ENCODE data around the gene GAREM1. TPM values are rescaled to one million over a fixed set of nuclear protein-coding genes. Genes with fewer than 3 reads are reported as not detected.

The GAREM1 gene
- total RNA-seq, 1 experiment from 2014 or later, result 0.41 TPM

- DNase-seq (ENCODE audit: low read depth), result no peak
- in situ Hi-C loops (cut with HindIII; ENCODE audit: low pct_unique_long_range_greater_than_20kb, low sequenced_read_pairs), result no loop called here
Observed at GRCh38 chr18:32435631-32436500, 34.8 kb downstream of the GAREM1 start.

GRCh38 chr18:32431753-32432152 lies 38.9 kb downstream of the GAREM1 start:
- DNase-seq (ENCODE audit: low read depth), result no peak
- in situ Hi-C loops (cut with HindIII; ENCODE audit: low pct_unique_long_range_greater_than_20kb, low sequenced_read_pairs), result no loop called here

- DNase-seq (ENCODE audit: low read depth), result no peak
- in situ Hi-C loops (cut with HindIII; ENCODE audit: low pct_unique_long_range_greater_than_20kb, low sequenced_read_pairs), result no loop called here
Observed at GRCh38 chr18:32429402-32429801, 41.3 kb downstream of the GAREM1 start.

GRCh38 chr18:32427084-32427900 lies 43.4 kb downstream of the GAREM1 start:
- no peak for DNase-seq (ENCODE audit: low read depth)
- in situ Hi-C loops (cut with HindIII; ENCODE audit: low pct_unique_long_range_greater_than_20kb, low sequenced_read_pairs), result no loop called here

GRCh38 chr18:32425466-32425865 lies 45.2 kb downstream of the GAREM1 start:
- DNase-seq (ENCODE audit: low read depth), result no peak
- in situ Hi-C loops (cut with HindIII; ENCODE audit: low pct_unique_long_range_greater_than_20kb, low sequenced_read_pairs), result no loop called here

GRCh38 chr18:32424696-32425095 lies 46.0 kb downstream of the GAREM1 start:
- in situ Hi-C loops (cut with HindIII; ENCODE audit: low pct_unique_long_range_greater_than_20kb, low sequenced_read_pairs), result no loop called here
- no peak for DNase-seq (ENCODE audit: low read depth)

- in situ Hi-C loops (cut with HindIII; ENCODE audit: low pct_unique_long_range_greater_than_20kb, low sequenced_read_pairs), result no loop called here
- DNase-seq (ENCODE audit: low read depth), result no peak
Observed at GRCh38 chr18:32422978-32423740, 47.5 kb downstream of the GAREM1 start.

- DNase-seq (ENCODE audit: low read depth), result no peak
- in situ Hi-C loops (cut with HindIII; ENCODE audit: low pct_unique_long_range_greater_than_20kb, low sequenced_read_pairs), result no loop called here
Observed at GRCh38 chr18:32422201-32422600, 48.5 kb downstream of the GAREM1 start.

GRCh38 chr18:32420084-32420750 lies 50.5 kb downstream of the GAREM1 start:
- no peak for DNase-seq (ENCODE audit: low read depth)
- in situ Hi-C loops (cut with HindIII; ENCODE audit: low pct_unique_long_range_greater_than_20kb, low sequenced_read_pairs), result no loop called here

GRCh38 chr18:32418148-32418547 lies 52.5 kb downstream of the GAREM1 start:
- in situ Hi-C loops (cut with HindIII; ENCODE audit: low pct_unique_long_range_greater_than_20kb, low sequenced_read_pairs), result no loop called here
- DNase-seq (ENCODE audit: low read depth), result no peak

GRCh38 chr18:32405588-32405987 lies 65.1 kb downstream of the GAREM1 start:
- in situ Hi-C loops (cut with HindIII; ENCODE audit: low pct_unique_long_range_greater_than_20kb, low sequenced_read_pairs), result no loop called here
- no peak for DNase-seq (ENCODE audit: low read depth)

GRCh38 chr18:32401621-32402020 lies 69.1 kb downstream of the GAREM1 start:
- in situ Hi-C loops (cut with HindIII; ENCODE audit: low pct_unique_long_range_greater_than_20kb, low sequenced_read_pairs), result no loop called here
- DNase-seq (ENCODE audit: low read depth), result no peak

GRCh38 chr18:32393407-32393806 lies 77.3 kb downstream of the GAREM1 start:
- DNase-seq (ENCODE audit: low read depth), result no peak
- in situ Hi-C loops (cut with HindIII; ENCODE audit: low pct_unique_long_range_greater_than_20kb, low sequenced_read_pairs), result no loop called here

GRCh38 chr18:32391126-32391525 lies 79.6 kb downstream of the GAREM1 start:
- no peak for DNase-seq (ENCODE audit: low read depth)
- in situ Hi-C loops (cut with HindIII; ENCODE audit: low pct_unique_long_range_greater_than_20kb, low sequenced_read_pairs), result no loop called here

GRCh38 chr18:32389858-32390257 lies 80.8 kb downstream of the GAREM1 start:
- in situ Hi-C loops (cut with HindIII; ENCODE audit: low pct_unique_long_range_greater_than_20kb, low sequenced_read_pairs), result no loop called here
- DNase-seq (ENCODE audit: low read depth), result no peak

GRCh38 chr18:32389191-32389590 lies 81.5 kb downstream of the GAREM1 start:
- DNase-seq (ENCODE audit: low read depth), result no peak
- in situ Hi-C loops (cut with HindIII; ENCODE audit: low pct_unique_long_range_greater_than_20kb, low sequenced_read_pairs), result no loop called here

- in situ Hi-C loops (cut with HindIII; ENCODE audit: low pct_unique_long_range_greater_than_20kb, low sequenced_read_pairs), result no loop called here
- no peak for DNase-seq (ENCODE audit: low read depth)
Observed at GRCh38 chr18:32386471-32386870, 84.2 kb downstream of the GAREM1 start.
